NT2/D1 (cell line): ENCODE measurements around the gene RNU7-1.

Experiments used
- DNase-seq: peaks from one replicate; pipeline ENCODE4 v3.0.0-alpha.2; 2011; ENCODE audit warnings: low read depth, low spot score
- H3K27me3 ChIP-seq: 2 replicates; pipeline ENCODE4 v1.6.0; 2011; ENCODE audit warnings: mild to moderate bottlenecking; ENCODE audit not compliant: insufficient read length, insufficient read depth
- H3K36me3 ChIP-seq: 2 replicates; pipeline ENCODE4 v1.6.1; 2011; ENCODE audit warnings: mild to moderate bottlenecking, low read length, mixed read lengths; ENCODE audit not compliant: insufficient read depth, insufficient read length
- H3K4me1 ChIP-seq: 2 replicates; pipeline ENCODE4 v1.5.1; 2011; ENCODE audit not compliant: insufficient read depth, insufficient read length
- H3K4me3 ChIP-seq: 2 replicates; pipeline ENCODE4 v1.5.1; 2011; ENCODE audit warnings: low read depth; ENCODE audit not compliant: insufficient read length
- H3K9ac ChIP-seq: 2 replicates; pipeline ENCODE4 v1.6.0; 2011; ENCODE audit warnings: low read depth; ENCODE audit not compliant: insufficient read length
- H3K9me3 ChIP-seq: 2 replicates; pipeline ENCODE4 v1.5.1; 2011; ENCODE audit warnings: mild to moderate bottlenecking, low read length; ENCODE audit not compliant: insufficient read depth
- SUZ12 ChIP-seq: IDR thresholded peaks from 2 replicates; pipeline ENCODE4 v1.6.1; 2011; ENCODE audit not compliant: insufficient read length, insufficient read depth; ENCODE audit errors: extremely low read depth
- YY1 ChIP-seq: IDR thresholded peaks from 2 replicates; pipeline ENCODE4 v1.6.1; 2011; ENCODE audit not compliant: insufficient read length, insufficient read depth
- ZNF274 ChIP-seq: IDR thresholded peaks from 2 replicates; pipeline ENCODE4 v1.6.1; 2011; ENCODE audit warnings: mild to moderate bottlenecking, low read depth, low read length

The RNU7-1 gene

DNA sequence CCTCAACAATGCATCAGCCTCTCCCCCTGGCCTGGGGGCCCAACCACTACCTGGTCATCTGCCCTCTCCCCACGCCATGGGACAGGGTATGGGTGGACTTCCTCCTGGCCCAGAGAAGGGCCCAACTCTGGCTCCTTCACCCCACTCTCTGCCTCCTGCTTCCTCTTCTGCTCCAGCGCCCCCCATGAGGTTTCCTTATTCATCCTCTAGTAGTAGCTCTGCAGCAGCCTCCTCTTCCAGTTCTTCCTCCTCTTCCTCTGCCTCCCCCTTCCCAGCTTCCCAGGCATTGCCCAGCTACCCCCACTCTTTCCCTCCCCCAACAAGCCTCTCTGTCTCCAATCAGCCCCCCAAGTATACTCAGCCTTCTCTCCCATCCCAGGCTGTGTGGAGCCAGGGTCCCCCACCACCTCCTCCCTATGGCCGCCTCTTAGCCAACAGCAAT lies 7.4 kb upstream of the RNU7-1 start:
- Histone ChIP-seq H3K9me3 (no peaks in the 10 kb centered on the region), H3K9ac (no peak overlapping the region), H3K36me3 (peaks cover 86% of the 10 kb centered on the region), H3K27me3 (no peaks in the 10 kb centered on the region), H3K4me3 (no peak overlapping the region), H3K4me1 (peaks cover 20% of the 10 kb centered on the region)
- TF ChIP-seq YY1 (no peak), ZNF274 (no peak), SUZ12 (no peak)
- DNase-seq: no peak

DNA sequence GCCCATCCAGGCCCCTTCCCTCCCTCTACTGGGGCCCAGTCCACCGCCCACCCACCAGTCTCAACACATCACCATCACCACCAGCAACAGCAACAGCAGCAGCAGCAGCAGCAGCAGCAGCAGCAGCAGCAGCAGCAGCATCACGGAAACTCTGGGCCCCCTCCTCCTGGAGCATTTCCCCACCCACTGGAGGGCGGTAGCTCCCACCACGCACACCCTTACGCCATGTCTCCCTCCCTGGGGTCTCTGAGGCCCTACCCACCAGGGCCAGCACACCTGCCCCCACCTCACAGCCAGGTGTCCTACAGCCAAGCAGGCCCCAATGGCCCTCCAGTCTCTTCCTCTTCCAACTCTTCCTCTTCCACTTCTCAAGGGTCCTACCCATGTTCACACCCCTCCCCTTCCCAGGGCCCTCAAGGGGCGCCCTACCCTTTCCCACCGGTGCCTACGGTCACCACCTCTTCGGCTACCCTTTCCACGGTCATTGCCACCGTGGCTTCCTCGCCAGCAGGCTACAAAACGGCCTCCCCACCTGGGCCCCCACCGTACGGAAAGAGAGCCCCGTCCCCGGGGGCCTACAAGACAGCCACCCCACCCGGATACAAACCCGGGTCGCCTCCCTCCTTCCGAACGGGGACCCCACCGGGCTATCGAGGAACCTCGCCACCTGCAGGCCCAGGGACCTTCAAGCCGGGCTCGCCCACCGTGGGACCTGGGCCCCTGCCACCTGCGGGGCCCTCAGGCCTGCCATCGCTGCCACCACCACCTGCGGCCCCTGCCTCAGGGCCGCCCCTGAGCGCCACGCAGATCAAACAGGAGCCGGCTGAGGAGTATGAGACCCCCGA lies 6.8 kb upstream of the RNU7-1 start:
- no peak for DNase-seq
- H3K4me3 ChIP-seq: peak overlapping the region; percentile 73
- no peaks in the 10 kb centered on the region for H3K27me3 ChIP-seq
- H3K4me1 ChIP-seq: peaks cover 25% of the 10 kb centered on the region
- no peak for TF ChIP-seq SUZ12
- H3K9me3 ChIP-seq: no peaks in the 10 kb centered on the region
- peaks cover 93% of the 10 kb centered on the region for H3K36me3 ChIP-seq
- peak overlapping the region; percentile 99 for H3K9ac ChIP-seq

DNA sequence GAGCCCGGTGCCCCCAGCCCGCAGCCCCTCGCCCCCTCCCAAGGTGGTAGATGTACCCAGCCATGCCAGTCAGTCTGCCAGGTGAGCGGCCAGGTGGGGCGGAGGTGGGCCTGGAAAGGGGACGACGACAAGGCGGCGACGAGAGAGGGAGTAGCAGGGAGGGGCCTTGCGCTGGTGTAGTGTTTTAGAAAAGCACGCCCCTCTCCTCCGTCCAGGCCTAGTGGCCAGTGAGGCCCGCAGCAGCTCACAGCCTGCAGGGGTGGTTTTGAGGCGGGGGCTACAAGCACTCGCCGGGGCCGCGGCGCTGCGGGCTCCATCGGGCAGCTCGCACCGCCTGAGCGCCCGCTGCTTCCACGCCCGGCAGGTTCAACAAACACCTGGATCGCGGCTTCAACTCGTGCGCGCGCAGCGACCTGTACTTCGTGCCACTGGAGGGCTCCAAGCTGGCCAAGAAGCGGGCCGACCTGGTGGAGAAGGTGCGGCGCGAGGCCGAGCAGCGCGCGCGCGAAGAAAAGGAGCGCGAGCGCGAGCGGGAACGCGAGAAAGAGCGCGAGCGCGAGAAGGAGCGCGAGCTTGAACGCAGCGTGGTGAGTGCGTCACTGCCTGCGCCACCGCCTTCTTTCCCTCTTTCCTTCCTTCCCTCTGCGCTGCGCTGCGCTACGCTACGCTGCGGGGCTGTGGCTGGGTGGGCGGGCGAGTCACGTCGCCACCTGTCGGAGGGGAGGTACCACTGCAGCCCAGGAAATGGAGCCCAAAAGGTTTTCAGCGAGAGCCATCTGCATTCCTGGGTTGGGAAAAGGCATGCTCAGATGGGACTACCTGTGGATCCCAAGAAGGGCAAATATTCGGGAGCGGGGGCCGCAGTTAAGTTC lies 5.9 kb upstream of the RNU7-1 start:
- TF ChIP-seq SUZ12: no peak
- TF ChIP-seq YY1: peak; percentile 40
- H3K27me3 ChIP-seq: no peaks in the 10 kb centered on the region
- H3K4me1 ChIP-seq: peaks cover 25% of the 10 kb centered on the region
- peak overlapping the region; percentile 99 for H3K9ac ChIP-seq
- H3K4me3 ChIP-seq: peak overlapping the region; percentile 73
- peak; percentile 100 for DNase-seq
- peaks cover 92% of the 10 kb centered on the region for H3K36me3 ChIP-seq
- H3K9me3 ChIP-seq: no peaks in the 10 kb centered on the region

DNA sequence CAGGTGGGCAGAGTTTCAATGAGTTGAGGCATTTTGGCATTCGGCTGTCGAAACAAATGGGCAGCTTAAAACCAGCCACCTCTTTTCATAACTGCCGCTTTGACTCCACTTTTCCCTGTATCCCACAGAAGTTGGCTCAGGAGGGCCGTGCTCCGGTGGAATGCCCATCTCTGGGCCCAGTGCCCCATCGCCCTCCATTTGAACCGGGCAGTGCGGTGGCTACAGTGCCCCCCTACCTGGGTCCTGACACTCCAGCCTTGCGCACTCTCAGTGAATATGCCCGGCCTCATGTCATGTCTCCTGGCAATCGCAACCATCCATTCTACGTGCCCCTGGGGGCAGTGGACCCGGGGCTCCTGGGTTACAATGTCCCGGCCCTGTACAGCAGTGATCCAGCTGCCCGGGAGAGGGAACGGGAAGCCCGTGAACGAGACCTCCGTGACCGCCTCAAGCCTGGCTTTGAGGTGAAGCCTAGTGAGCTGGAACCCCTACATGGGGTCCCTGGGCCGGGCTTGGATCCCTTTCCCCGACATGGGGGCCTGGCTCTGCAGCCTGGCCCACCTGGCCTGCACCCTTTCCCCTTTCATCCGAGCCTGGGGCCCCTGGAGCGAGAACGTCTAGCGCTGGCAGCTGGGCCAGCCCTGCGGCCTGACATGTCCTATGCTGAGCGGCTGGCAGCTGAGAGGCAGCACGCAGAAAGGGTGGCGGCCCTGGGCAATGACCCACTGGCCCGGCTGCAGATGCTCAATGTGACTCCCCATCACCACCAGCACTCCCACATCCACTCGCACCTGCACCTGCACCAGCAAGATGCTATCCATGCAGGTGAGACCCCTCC lies 5.0 kb upstream of the RNU7-1 start:
- peaks cover 25% of the 10 kb centered on the region for H3K4me1 ChIP-seq
- H3K9me3 ChIP-seq: no peaks in the 10 kb centered on the region
- H3K9ac ChIP-seq: peak overlapping the region; percentile 99
- TF ChIP-seq ZNF274 (no peak), YY1 (no peak), SUZ12 (no peak)
- H3K36me3 ChIP-seq: peaks cover 84% of the 10 kb centered on the region
- no peak for DNase-seq
- H3K27me3 ChIP-seq: no peaks in the 10 kb centered on the region
- H3K4me3 ChIP-seq: peak overlapping the region; percentile 73

DNA sequence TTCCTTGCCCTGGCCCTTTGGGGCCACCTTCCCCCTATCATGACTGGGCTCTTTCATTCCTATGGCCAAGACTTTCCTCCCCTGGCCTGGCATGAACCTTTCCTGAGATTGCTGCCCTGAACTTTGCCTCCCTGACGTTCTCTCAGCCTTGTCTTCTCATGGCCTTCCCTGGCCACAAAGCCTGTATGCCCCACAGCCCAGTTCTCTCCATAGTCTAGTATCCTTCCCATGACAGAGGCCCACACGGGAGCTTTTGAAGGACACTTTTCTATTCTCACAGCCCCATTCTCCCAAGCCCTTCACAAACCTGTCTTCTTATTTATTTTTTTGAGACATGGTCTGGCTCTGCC lies 4.5 kb upstream of the RNU7-1 start:
- no peak for DNase-seq
- no peaks in the 10 kb centered on the region for H3K9me3 ChIP-seq
- H3K4me1 ChIP-seq: peaks cover 25% of the 10 kb centered on the region
- peak overlapping the region; percentile 99 for H3K9ac ChIP-seq
- no peak overlapping the region for H3K4me3 ChIP-seq
- H3K27me3 ChIP-seq: no peaks in the 10 kb centered on the region
- H3K36me3 ChIP-seq: peaks cover 78% of the 10 kb centered on the region
- TF ChIP-seq ZNF274: no peak
- TF ChIP-seq YY1: no peak
- TF ChIP-seq SUZ12: no peak

DNA sequence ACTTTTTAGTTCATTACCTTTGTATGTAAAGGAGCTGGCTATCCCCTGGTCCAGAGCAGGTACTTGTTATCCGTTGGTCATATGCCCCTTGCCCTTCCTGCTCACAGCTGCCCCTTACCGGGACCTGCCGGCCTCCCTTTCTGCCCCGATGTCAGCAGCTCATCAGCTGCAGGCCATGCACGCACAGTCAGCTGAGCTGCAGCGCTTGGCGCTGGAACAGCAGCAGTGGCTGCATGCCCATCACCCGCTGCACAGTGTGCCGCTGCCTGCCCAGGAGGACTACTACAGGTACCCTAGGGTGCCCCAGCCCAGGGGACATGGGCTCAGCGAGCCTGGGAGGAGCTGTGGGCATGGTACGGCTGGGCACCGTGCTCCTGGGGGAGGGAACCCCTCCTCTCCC lies 2.3 kb upstream of the RNU7-1 start:
- Histone ChIP-seq H3K4me3 (no peak overlapping the region), H3K9me3 (no peaks in the 10 kb centered on the region), H3K36me3 (peaks cover 66% of the 10 kb centered on the region), H3K27me3 (no peaks in the 10 kb centered on the region), H3K4me1 (peaks cover 33% of the 10 kb centered on the region), H3K9ac (peak overlapping the region; percentile 12)
- TF ChIP-seq SUZ12: no peak
- TF ChIP-seq ZNF274: no peak
- TF ChIP-seq YY1: no peak
- no peak for DNase-seq
